ENCODE data around the gene LRRC75A. TPM values are rescaled to one million over a fixed set of nuclear protein-coding genes. Genes with fewer than 3 reads are reported as not detected.

LRRC75A gene
- total RNA-seq, 1 experiment from 2014 or later, result 22.9 TPM

- H3K4me3 Mint-ChIP-seq, result no peak overlapping the region
- no peaks in the 10 kb centered on the region; the same call in 1 of the 2 replicates for H3K27me3 Mint-ChIP-seq (ENCODE audit: low read depth)
- peaks cover 13% of the 10 kb centered on the region; the same call in 1 of the 2 replicates for H3K36me3 Mint-ChIP-seq
- no peak for TF ChIP-seq NFYB (CRISPR knock-in tag; conservative IDR thresholded peaks at IDR 0.05; ENCODE audit: low read depth)
- TF ChIP-seq HMGXB4 (CRISPR knock-in tag; IDR thresholded peaks at IDR 0.05), result no peak
- no peak for TF ChIP-seq IRF2 (CRISPR knock-in tag; IDR thresholded peaks at IDR 0.05; ENCODE audit: borderline replicate concordance, low read depth)
- no peak for TF ChIP-seq FOXP1 (CRISPR knock-in tag; IDR thresholded peaks at IDR 0.05; ENCODE audit: borderline replicate concordance)
- H3K9me3 Mint-ChIP-seq, result no peaks in the 10 kb centered on the region
- CTCF ChIA-PET, result interaction anchor here (0.6 to 7.6 kb wide), 10 partner anchors 10 to 121 kb away, joined by 3 to 56 read pairs (median 5); partner anchors contain the start of gene LRRC75A
- H3K4me1 Mint-ChIP-seq, result peaks cover 53% of the 10 kb centered on the region
- no peak overlapping the region for H3K27ac Mint-ChIP-seq
- DNase-seq (ENCODE audit: low spot score) (no peak), ATAC-seq (peak; percentile 59)
- POLR2A ChIA-PET, result interaction anchor here (0.5 to 0.6 kb wide), 2 partner anchors 18 to 512 kb away, joined by 3 to 12 read pairs; no protein-coding TSS in a partner anchor
Observed at GRCh38 chr17:16463358-16464302, 28.4 kb downstream of the LRRC75A start.

- DNase-seq (ENCODE audit: low spot score), result no peak
- peak overlapping the region; percentile 43; the same call in 1 of the 2 replicates for H3K27ac Mint-ChIP-seq
Observed at GRCh38 chr17:16462070-16462864, 29.7 kb downstream of the LRRC75A start.

More at GRCh38 chr17:16462070-16462864, 29.7 kb downstream of the LRRC75A start:
- Mint-ChIP-seq H3K4me1 (peaks cover 54% of the 10 kb centered on the region), H3K36me3 (peaks cover 13% of the 10 kb centered on the region; the same call in 1 of the 2 replicates), H3K27me3 (ENCODE audit: low read depth) (no peaks in the 10 kb centered on the region; the same call in 1 of the 2 replicates), H3K4me3 (no peak overlapping the region), H3K9me3 (no peaks in the 10 kb centered on the region)
- TF ChIP-seq MYBL2 (CRISPR knock-in tag; IDR thresholded peaks at IDR 0.05) (no peak), IRF2 (CRISPR knock-in tag; IDR thresholded peaks at IDR 0.05; ENCODE audit: borderline replicate concordance, low read depth) (no peak), OVOL2 (CRISPR knock-in tag; IDR thresholded peaks at IDR 0.05; ENCODE audit: borderline replicate concordance) (no peak), AR (CRISPR knock-in tag; IDR thresholded peaks at IDR 0.05) (no peak), ZNF671 (CRISPR knock-in tag; IDR thresholded peaks at IDR 0.05) (no peak), CTCF (IDR thresholded peaks at IDR 0.05) (no peak), FOXK1 (CRISPR knock-in tag; IDR thresholded peaks at IDR 0.05) (no peak), SOX15 (CRISPR knock-in tag; IDR thresholded peaks at IDR 0.05) (no peak), TP53 (CRISPR knock-in tag; IDR thresholded peaks at IDR 0.05) (no peak), FOXP4 (CRISPR knock-in tag; IDR thresholded peaks at IDR 0.05) (no peak), HMGA2 (CRISPR knock-in tag; IDR thresholded peaks at IDR 0.05) (no peak), FOXJ3 (CRISPR knock-in tag; IDR thresholded peaks at IDR 0.05; ENCODE audit: borderline replicate concordance) (no peak), HMGXB4 (CRISPR knock-in tag; IDR thresholded peaks at IDR 0.05) (no peak)
- TF ChIP-seq, protein P1, sequence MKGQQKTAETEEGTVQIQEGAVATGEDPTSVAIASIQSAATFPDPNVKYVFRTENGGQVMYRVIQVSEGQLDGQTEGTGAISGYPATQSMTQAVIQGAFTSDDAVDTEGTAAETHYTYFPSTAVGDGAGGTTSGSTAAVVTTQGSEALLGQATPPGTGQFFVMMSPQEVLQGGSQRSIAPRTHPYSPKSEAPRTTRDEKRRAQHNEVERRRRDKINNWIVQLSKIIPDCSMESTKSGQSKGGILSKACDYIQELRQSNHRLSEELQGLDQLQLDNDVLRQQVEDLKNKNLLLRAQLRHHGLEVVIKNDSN (CRISPR knock-in tag; IDR thresholded peaks at IDR 0.05), result no peak
- ATAC-seq, result no peak
- ChIA-PET CTCF (interaction anchor here (0.7 to 7.6 kb wide), 7 partner anchors 9 to 127 kb away, joined by 3 to 56 read pairs (median 4); no protein-coding TSS in a partner anchor), POLR2A (no interaction called here)
